Osteocyte (in vitro differentiated cells): ENCODE data around the gene FGF9. TPM values are rescaled to one million over a fixed set of nuclear protein-coding genes. Genes with fewer than 3 reads are reported as not detected.

Source experiments
- DNase-seq: peaks from one replicate; pipeline ENCODE4 v3.0.0; 2021; ENCODE audit warnings: mixed read lengths; ENCODE audit not compliant: unreplicated experiment; ENCODE audit errors: extremely low spot score
- H3K27ac Mint-ChIP-seq: one replicate; pipeline ENCODE4 v1.8.0; 2021; ENCODE audit warnings: mild to moderate bottlenecking, mixed read lengths; ENCODE audit not compliant: unreplicated experiment
- H3K27me3 Mint-ChIP-seq: one replicate; pipeline ENCODE4 v1.8.0; 2021; ENCODE audit warnings: mixed read lengths; ENCODE audit not compliant: unreplicated experiment
- H3K36me3 Mint-ChIP-seq: one replicate; pipeline ENCODE4 v1.8.0; 2021; ENCODE audit warnings: mixed read lengths; ENCODE audit not compliant: unreplicated experiment
- H3K4me1 Mint-ChIP-seq: one replicate; pipeline ENCODE4 v1.8.0; 2021; ENCODE audit warnings: mixed read lengths; ENCODE audit not compliant: unreplicated experiment
- H3K4me3 Mint-ChIP-seq: one replicate; pipeline ENCODE4 v1.8.0; 2021; ENCODE audit warnings: mild to moderate bottlenecking, moderate library complexity, mixed read lengths; ENCODE audit not compliant: unreplicated experiment
- H3K9me3 Mint-ChIP-seq: one replicate; pipeline ENCODE4 v1.8.0; 2021; ENCODE audit warnings: mixed read lengths; ENCODE audit not compliant: unreplicated experiment
- total RNA-seq: library from RNA; stranded (reverse); gene quantifications from 2 replicates; pipeline ENCODE4 v1.2.1, GENCODE V29; 2021
- TF ChIP-seq, protein P1 (sequence below): fragments of 200-600 bp; sonication (generic); IDR thresholded peaks from 2 replicates; pipeline ENCODE4 v1.5.0; 2021; ENCODE audit warnings: antibody characterized with exemption, mild to moderate bottlenecking, moderate library complexity

FGF9 gene
- total RNA-seq, 1 donor from 2014 or later = not detected

DNA sequence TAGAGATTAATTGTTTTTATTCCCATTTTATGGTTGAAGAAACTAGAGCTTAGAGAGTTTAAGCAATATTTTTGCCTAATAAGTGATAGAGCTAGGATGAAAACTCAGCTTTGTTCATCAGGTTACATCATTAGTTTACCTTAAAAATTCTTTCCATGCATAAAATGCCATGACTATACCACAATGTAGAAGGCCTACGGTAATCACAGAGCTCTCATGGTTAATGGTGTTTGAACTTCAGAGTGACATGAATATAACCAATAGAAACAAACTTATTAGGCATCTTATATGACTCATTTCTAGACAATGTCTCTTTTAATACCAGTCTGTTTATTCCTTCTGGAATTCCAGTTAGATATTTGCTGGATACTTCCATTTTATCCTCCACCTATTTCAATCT is 78.5 kb downstream of the FGF9 start:
- no peaks in the 10 kb centered on the region for H3K36me3 Mint-ChIP-seq
- H3K27ac Mint-ChIP-seq = no peak overlapping the region
- no peaks in the 10 kb centered on the region for H3K4me1 Mint-ChIP-seq
- no peaks in the 10 kb centered on the region for H3K27me3 Mint-ChIP-seq
- DNase-seq = no peak
- no peak overlapping the region for H3K4me3 Mint-ChIP-seq
- TF ChIP-seq, protein P1, sequence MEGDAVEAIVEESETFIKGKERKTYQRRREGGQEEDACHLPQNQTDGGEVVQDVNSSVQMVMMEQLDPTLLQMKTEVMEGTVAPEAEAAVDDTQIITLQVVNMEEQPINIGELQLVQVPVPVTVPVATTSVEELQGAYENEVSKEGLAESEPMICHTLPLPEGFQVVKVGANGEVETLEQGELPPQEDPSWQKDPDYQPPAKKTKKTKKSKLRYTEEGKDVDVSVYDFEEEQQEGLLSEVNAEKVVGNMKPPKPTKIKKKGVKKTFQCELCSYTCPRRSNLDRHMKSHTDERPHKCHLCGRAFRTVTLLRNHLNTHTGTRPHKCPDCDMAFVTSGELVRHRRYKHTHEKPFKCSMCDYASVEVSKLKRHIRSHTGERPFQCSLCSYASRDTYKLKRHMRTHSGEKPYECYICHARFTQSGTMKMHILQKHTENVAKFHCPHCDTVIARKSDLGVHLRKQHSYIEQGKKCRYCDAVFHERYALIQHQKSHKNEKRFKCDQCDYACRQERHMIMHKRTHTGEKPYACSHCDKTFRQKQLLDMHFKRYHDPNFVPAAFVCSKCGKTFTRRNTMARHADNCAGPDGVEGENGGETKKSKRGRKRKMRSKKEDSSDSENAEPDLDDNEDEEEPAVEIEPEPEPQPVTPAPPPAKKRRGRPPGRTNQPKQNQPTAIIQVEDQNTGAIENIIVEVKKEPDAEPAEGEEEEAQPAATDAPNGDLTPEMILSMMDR = no peak
- peaks cover 4% of the 10 kb centered on the region for H3K9me3 Mint-ChIP-seq

DNA sequence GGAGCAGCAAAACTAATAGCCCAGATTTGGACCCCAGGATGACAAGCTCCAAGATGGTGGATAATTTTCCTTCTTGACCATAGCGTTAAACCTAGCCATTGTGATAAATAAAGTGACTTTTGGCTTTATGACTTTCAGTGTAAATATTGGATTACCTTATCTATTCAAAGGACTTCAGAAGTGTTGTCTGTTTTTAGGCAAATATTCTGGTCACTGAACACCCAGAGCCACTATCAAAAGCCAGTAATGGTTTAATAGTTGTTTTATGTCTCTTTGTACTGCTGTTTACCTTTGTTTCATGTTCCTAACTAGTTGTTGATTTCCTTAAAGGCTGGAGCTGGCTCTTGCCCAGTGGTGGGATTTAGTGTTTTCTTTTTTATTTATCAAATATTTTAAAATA is 81.6 kb downstream of the FGF9 start:
- Mint-ChIP-seq H3K9me3 (peaks cover 8% of the 10 kb centered on the region), H3K36me3 (no peaks in the 10 kb centered on the region), H3K4me1 (no peaks in the 10 kb centered on the region), H3K4me3 (no peak overlapping the region), H3K27me3 (no peaks in the 10 kb centered on the region), H3K27ac (no peak overlapping the region)
- TF ChIP-seq, protein P1 = no peak
- DNase-seq = no peak

DNA sequence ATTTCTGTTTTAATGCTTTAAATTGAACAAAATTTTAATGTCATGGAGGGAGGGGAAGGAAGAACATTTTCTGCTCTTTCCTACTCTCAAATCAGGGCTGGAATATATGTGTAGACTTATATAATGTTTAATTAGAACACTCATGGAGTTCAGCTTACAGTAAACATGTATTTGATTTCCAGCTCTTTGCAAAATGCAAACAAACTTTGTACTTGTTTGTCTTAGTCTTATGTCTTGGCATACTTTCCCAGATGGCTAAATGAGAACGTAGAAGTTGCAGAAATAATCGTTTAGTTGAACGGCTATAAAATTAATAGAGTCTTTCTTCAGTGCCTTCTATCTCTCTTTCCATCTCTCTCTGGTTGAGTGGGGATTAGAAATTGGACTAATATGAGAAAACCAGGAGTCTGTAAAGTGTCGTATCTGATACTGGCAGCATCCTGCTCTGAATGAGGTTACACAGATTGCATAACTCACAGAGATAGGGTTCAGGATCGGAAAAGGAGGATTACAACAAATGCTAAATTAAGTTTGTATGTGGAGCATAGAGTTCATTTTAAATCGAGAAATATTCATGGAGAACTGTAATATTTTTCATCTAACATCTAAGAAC is 82.3 kb downstream of the FGF9 start:
- DNase-seq = no peak
- no peaks in the 10 kb centered on the region for H3K36me3 Mint-ChIP-seq
- no peaks in the 10 kb centered on the region for H3K4me1 Mint-ChIP-seq
- no peak overlapping the region for H3K27ac Mint-ChIP-seq
- H3K4me3 Mint-ChIP-seq = no peak overlapping the region
- TF ChIP-seq, protein P1 = no peak
- H3K9me3 Mint-ChIP-seq = peaks cover 8% of the 10 kb centered on the region
- no peaks in the 10 kb centered on the region for H3K27me3 Mint-ChIP-seq

Other genes starting within 250 kb of the FGF9 start
- 50.6 and 56.2 TPM in 2 replicates for gene ZDHHC20, start 211.8 kb upstream of the FGF9 start, total RNA-seq
- gene MICU2, start 66.9 kb upstream of the FGF9 start, total RNA-seq = 31.0 and 31.6 TPM in 2 replicates